ENCODE results near the gene DDX41.
"Not testable (repeated sequence)": the region's sequence is repeated elsewhere in the genome, so short reads cannot be mapped to it uniquely, and the experiment has no call there.

Gene DDX41

DNA sequence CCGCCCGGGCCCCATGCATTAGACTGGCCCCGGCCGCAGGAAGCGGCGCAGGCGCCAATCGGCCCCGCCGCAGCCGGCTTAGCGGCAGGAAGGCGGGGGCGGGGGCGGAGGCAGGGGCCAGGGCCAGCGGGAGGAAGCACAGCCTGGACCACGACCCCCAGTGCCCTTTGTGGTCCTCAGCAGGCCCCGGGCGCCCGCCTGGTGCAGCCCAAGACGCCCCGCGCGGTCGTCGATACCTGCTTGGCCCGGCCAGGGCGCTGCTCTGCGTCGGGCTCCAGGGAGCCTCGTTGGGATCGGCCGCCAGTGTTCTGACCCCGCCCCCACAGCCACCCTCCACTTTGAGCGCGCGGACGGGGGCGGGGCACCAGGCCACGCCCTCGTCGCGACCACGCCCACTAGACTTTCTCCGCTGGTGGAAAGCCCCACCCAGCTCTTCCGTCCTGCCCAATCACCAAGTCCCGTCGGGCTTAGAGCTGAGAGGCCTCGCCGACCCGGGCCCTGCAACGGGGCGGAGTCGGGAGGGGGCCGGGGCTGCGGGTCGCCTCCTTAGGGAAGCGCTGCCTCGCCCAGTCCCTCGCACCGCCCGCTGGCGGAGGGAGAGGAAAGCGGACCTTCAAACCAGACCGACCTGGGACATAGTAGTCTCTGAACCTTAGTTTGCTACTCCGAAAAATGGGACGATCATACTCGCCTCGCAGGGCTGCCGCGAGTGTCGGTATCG, 19.3 kb downstream of the DDX41 start, which contains the start of gene PDLIM7:
PDLIM7 (minus strand) TSS at position 313 of the 721 bp plus-strand sequence. CDS start 1,092 bp downstream, outside the sequence.
- peak; percentile 88 for DNase-seq (ENCODE audit: low spot score)

DNA sequence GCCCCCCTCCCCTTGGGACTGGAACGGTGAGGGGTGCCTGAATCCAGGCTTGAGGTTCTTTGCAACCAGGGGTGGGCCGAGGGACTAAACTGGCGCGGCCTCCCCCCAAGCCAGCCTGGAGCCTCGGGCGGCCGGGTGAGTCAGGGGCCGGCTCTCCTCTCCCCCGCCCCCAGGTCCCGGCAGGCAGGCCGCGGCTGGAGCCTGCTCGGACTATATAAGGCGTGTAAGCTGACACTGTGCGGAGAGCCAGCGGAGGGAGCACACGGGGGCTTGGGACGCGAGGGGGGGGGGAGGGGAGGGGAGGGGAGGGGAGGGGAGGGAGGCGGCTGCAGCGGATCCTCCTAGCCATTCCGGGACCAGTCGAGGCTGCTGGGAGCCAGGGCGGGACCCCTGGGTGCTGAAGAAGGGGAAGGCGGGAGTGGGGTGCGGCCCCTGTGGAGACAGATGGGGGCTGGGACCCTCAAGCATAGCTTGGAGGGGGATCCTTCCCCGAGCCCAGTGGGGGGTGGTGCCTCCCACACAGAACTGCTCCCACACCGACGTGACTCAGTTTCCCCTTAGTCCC, 20.0 kb downstream of the DDX41 start:
- peak; percentile 42 for DNase-seq (ENCODE audit: low spot score)

GRCh38 chr5:177496070-177496726, 20.6 kb downstream of the DDX41 start:
- no peak for DNase-seq (ENCODE audit: low spot score)

DNA sequence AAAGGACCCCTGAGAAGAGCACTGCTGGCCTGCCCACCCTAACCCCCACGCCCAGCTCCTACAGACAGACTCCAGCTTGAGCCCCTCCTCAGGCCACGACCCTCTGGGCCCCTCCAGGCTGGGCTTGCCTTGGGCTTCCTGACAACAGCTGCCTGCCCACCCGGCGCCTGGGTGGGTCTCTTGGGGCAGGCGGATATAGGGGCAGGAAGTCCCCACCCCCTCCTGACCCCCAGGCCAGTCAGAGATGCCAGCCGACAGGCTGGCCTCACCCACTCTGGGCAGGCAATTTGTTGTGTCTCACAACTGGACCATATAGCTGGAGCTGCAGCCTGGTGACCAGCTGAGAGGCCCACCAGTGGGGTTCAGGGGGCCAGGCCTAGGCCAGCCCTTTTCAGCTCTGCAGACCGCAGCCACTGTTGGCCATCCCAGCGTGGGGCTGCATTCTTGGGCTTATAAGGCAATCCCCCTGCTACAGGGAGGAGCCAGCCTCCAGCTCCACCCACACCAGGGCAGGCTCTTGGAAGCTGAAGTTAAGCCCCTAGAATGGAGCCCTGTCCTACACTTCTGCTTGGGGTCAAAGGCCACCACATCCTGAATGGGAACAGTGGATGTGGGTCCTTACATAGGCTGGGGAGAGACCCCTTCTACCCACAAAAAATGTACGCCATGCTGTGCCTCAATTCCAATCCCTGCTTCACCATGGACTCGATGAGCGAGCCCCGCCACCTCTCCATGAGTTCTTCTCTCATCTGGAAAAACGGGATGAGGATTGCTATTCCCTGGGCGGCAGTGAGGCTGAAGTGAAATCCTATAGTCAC, 21.3 kb downstream of the DDX41 start:
- no peak for DNase-seq (ENCODE audit: low spot score)

DNA sequence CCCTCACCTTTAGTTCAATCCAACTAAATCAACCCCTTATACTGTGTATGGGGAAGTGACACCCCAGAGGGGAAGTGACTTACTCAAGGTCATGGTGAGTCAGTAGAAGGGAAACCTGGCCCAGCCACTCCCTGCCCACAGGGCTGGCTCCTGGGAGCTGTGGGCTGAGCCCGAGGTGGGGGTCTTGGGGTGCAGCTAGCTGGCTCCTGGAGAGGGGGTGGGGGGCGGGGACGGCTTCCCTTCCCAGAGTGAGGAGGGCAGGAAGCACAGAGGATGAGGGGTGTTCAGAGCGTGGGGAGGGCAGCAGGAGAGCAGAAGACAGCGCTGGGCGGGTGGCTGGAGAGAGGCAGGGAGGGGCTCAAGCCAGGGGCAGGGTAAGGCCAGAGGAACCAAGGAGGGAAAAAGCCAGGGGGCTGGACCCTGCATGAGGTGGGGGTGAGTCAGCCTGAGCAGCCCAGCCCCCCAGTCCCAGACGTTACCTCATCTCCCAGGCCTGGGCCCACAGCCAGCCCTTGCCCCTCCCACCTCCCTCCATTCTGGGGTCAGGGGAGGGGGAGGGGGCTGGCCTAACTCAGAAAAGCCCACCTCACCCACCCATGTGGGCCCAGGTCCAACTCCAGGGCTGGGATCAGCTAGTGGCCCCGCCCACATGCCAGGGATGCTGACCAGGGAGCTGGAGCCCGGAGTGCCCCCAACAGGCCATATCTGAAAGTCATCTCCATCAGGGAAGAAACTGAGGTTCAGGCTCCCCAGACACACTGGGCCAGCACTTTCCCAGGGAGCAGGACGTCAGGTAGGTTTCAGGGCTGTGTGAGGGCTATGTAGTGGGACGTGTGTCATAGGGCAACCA, 22.2 kb downstream of the DDX41 start:
- DNase-seq (ENCODE audit: low spot score) = no peak

DNA sequence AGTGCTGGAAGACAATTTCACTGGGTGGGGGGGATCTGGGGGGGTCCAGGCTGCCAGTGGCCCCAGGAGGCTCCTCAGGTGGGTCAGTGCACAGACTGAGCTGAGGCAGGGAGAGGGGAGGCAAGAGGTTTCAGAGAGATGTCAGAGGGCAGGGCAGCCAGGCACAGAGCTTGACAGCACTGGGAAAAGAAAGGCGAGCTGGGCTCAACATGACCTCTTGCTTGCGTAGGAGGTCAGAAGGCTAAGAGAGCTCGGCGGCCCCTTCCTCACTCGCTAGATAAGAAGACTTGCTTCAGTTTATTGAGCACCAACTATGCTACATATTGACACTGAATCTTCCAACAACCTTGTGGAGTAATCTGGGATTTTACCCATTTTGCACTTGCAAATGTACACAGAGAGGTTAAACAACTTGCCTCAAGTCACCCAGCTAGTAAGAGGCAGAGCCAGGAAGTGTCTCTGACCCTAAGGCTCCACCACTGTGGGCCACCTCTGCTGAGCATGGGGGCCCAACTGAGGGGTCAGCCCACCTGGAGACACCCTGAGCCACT, 22.9 kb downstream of the DDX41 start:
- no peak for DNase-seq (ENCODE audit: low spot score)

- DNase-seq (ENCODE audit: low spot score) = no peak
Measured at GRCh38 chr5:177492841-177493240, 23.9 kb downstream of the DDX41 start.

GRCh38 chr5:177491983-177492746, 24.6 kb downstream of the DDX41 start:
- DNase-seq (ENCODE audit: low spot score) = no peak

DNA sequence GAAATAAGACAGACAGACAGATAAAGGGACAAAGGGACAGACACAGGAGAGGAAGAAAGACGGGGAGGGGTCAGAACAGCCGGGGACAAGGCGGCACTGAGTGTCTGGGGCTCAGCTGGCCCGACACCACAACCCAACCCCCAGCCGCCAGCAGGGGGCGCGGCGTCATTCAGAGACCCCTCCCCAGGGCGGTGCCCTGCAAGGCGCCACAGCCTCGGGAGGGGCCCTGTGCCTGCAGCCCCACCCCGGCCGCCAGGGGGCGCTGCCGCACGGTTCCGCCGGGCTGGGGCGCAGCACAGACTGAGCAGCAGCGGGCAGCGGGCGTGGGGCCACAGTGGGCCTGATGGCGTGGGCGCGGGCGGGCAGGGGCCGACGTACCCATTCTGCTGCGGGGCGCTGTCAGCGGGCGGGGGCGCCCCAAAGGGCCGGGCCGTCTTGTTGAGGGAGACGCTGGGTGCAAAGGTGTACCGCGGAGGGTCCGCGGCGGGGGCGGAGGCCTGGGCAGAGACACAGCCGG, 25.3 kb downstream of the DDX41 start:
- DNase-seq (ENCODE audit: low spot score) = no peak

DNA sequence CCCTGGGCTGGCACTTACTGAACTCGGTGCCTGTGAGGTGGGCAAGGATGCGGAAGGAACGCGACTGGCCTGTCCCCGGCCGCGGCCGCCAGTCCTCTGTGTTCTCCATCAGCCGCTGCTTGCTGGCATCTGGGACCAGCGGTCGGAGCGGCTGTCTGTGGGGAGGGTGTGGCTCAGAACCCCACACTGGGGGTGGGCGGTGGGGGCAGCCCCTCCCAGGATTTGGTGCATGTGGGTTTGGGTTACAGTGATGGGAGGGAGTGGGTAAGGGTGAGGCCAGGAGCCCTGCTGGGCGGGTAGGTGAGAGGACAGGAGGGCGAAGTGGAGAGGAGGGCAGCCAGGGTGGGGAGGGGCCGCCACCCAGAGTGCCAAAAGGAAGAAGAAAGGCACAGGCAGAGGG, 25.8 kb downstream of the DDX41 start:
- DNase-seq (ENCODE audit: low spot score) = no peak

- DNase-seq (ENCODE audit: low spot score) = no peak
Measured at GRCh38 chr5:177490311-177490991, 26.3 kb downstream of the DDX41 start.

DNA sequence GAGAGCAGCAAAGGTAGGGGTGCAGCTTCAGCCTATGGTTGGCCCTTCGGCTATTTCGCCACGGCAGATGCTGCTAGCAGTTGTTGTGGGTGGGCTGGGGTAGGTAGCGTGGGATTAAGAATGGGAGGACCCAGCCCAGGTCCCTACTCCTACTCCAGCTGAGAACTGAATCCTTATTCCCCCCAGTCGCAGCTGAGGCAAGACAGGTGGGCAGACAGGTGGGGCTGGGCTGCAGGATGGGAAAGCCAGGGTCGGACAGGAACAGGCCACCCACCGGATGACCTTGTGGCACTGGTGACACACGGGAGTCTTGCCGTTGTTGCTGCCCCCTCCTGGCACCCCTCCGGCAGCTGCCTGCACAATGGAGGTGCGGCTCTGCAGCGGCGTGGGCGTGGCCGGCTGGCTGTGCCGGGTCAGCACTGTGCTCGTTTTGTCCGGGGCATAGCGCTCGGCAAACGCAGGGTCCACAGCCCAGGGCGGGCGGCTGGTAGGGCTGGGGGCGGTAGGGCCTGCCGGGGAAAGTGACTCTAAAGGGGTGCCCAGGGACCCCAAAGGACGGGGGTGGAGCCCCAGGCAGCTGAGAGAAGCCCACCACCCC, 27.5 kb downstream of the DDX41 start:
- no peak for DNase-seq (ENCODE audit: low spot score)

GRCh38 chr5:177487975-177488374, 28.8 kb downstream of the DDX41 start:
- DNase-seq (ENCODE audit: low spot score) = no peak

DNA sequence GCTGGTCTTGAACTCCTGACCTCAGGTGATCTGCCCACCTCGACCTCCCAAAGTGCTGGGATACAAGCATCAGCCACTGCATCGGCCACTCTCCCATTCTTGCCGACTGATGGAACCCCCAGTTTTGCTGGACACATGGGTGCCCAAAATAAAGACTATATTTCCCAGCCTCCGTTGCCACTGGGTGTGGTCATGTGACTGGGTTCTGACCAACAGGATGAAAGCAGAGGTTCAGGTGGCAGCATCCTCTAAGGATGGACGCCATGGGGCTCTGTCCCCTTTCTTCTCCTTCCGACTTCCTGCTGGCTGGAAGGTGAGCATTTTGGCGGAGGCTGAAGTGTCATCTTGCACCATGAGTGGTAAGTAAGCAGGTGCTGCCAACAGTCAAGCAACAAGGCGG, 29.6 kb downstream of the DDX41 start:
- no peak for DNase-seq (ENCODE audit: low spot score)

GRCh38 chr5:177486256-177486655, 30.5 kb downstream of the DDX41 start:
- DNase-seq (ENCODE audit: low spot score) = no peak

GRCh38 chr5:177485753-177486152, 31.0 kb downstream of the DDX41 start:
- not testable (repeated sequence) for DNase-seq (ENCODE audit: low spot score)

GRCh38 chr5:177484902-177485549, 31.7 kb downstream of the DDX41 start:
- DNase-seq (ENCODE audit: low spot score) = no peak

GRCh38 chr5:177483994-177484901, 32.5 kb downstream of the DDX41 start:
- no peak for DNase-seq (ENCODE audit: low spot score)

Data from COLO829 (cell line).